Endothelial cell of umbilical vein (primary cell): ENCODE measurements around the gene CCDC7.

Experiments used
- CTCF ChIP-seq, 2 donors: IDR thresholded peaks; 1 replicate in 1 of 2; 2 replicates in 1 of 2; pipeline ENCODE4 v1.5.1; 2011; ENCODE audit warnings: low read length in 2 of 2, mild to moderate bottlenecking in 2 of 2, moderate library complexity in 2 of 2, control low read depth in 1 of 2, inconsistent platforms in 1 of 2, low read depth in 1 of 2; ENCODE audit not compliant: insufficient read depth in 1 of 2; ENCODE audit errors: extremely low read depth in 1 of 2
- MAX ChIP-seq: IDR thresholded peaks from 2 replicates; pipeline ENCODE4 v1.6.1; 2011; ENCODE audit not compliant: insufficient read depth, insufficient read length
- MYC ChIP-seq: IDR thresholded peaks from one replicate; pipeline ENCODE4 v1.6.1; 2011; ENCODE audit warnings: mild to moderate bottlenecking, low read depth, low read length
- POLR2A ChIP-seq: IDR thresholded peaks from 2 replicates; pipeline ENCODE4 v1.6.1; 2012; ENCODE audit warnings: low read depth, mild to moderate bottlenecking, control low read depth, low read length

- no peak for TF ChIP-seq CTCF (IDR thresholded peaks at IDR 0.05; ENCODE audit: extremely low read depth in 1 of 2, insufficient read depth in 1 of 2, low read depth in 1 of 2, low read length in 2 of 2)
- TF ChIP-seq MAX: no peak
- TF ChIP-seq MYC: no peak
- TF ChIP-seq POLR2A: no peak
These were observed 432.0 kb downstream of the CCDC7 start for GRCh38 chr10:32877915-32878314.
